Activated CD8-positive, alpha-beta memory T cell treated with anti-CD3 and anti-CD28 coated beads, Interleukin-2, amount 50 U/mL, for 1 hour (primary cell): ENCODE data around the gene HECA.
"Not testable (repeated sequence)": the region's sequence is repeated elsewhere in the genome, so short reads cannot be mapped to it uniquely, and the experiment has no call there.

ENCODE experiments used
- DNase-seq: peaks from one replicate; pipeline ENCODE4 v3.0.0-alpha.2; 2020; ENCODE audit errors: extremely low read depth

Gene HECA

GRCh38 chr6:139135578-139136545 lies 982 bp downstream of the HECA start:
- no peak for DNase-seq

DNA sequence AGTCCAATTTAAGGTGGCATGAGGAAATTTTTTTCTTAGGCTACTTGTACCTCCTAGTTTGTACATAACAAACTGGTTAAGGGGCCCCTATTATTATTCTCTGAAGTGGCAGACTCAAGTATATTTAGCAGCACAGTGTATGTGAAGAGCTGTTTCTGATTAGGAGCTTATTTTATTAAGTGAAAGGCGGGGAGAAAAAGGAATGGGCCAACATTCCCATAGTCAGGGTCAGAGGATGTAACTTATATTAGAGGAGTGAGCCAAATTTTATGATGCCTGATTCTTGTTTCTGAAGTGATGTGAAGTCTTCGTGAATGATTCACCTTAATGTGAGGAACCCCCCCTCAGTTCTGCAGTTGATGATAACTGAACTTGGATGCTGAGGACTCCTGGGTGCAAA lies 2.8 kb downstream of the HECA start:
- DNase-seq = no peak

DNA sequence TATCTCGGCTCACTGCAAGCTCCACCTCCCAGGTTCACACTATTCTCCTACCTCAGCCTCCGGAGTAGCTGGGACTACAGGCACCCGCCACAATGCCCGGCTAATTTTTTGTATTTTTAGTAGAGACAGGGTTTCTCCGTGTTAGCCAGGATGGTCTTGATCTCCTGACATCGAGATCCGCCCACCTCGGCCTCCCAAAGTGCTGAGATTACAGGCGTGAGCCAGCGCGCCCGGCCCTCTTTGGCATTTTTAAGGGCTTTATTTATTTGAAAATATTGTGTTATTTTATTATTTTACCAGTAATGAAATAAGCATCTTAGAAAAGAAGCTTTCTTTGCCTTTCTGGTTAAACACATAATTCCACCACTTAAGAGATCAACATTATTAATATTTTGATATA lies 6.0 kb downstream of the HECA start:
- DNase-seq = not testable (repeated sequence)

GRCh38 chr6:139142262-139142661 lies 7.4 kb downstream of the HECA start:
- DNase-seq = no peak

- no peak for DNase-seq
Measured at GRCh38 chr6:139143111-139143510, 8.2 kb downstream of the HECA start.

DNA sequence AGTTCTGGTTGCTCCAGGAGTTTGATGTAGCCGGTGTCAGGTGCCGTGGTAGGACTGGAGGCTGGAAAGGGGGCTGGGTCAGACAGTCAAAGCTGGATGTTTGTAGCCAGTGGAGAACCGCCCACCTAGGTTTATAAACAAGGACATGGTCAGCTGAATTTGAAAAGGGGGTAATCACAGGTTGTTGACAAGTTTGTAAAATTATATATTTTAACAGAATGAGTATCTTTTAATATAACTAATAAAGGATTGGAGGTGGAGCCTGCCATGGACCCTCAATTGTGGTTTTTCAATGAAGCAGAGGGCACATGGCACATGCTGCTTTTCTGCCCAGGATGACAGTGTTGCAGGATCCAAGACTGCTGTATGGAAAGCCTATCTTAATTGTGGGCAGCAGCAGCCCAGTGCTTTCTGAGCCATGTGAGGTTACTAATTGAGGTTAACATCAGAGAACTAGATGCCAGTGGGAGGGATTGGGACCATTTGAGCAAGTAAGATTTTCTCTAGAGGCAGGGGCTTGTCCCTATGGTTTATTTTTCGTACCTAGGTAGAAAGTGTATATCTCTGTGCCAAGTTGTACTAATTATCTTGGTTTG lies 9.7 kb downstream of the HECA start:
- no peak for DNase-seq

DNA sequence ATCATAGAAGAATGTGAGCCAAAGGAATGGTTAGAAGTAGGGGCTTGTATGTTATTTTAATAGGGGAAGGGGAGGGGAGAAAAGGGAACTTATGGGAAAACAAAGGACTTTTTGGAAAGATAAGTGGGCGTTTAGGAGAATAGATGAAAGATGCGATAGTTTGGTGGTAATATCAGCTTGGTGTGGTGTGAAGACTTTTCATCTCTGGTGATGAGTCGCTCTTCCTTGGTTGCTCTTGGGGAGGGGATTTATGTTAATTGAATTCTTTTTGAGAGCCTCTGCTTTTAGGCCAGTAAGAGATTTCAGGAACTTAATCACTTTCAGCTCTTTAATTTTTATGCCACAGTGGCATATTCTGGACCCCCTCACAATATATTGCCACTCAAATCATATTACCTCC lies 10.8 kb downstream of the HECA start:
- DNase-seq = no peak

- no peak for DNase-seq
Measured at GRCh38 chr6:139146317-139146726, 11.4 kb downstream of the HECA start.

DNA sequence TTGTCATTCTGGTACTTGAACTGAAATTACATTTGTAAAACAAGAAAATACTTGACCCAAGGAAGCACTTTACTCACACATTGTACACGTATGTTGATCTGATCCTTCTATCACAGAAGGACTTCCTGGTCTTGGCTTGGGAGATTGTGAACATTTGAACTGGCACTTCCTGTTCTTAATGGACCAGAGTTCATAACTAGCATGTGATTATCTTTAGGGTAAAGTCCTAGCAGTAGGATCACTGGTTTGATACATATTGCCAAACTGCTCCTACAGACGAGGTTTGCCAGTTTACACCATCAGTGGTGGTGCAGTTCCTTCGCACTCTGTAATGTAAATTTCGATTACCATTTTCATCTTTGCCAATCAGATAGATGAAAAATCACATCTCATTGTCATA lies 12.7 kb downstream of the HECA start:
- DNase-seq = no peak

- no peak for DNase-seq
Measured at GRCh38 chr6:139148557-139149235, 13.8 kb downstream of the HECA start.

DNA sequence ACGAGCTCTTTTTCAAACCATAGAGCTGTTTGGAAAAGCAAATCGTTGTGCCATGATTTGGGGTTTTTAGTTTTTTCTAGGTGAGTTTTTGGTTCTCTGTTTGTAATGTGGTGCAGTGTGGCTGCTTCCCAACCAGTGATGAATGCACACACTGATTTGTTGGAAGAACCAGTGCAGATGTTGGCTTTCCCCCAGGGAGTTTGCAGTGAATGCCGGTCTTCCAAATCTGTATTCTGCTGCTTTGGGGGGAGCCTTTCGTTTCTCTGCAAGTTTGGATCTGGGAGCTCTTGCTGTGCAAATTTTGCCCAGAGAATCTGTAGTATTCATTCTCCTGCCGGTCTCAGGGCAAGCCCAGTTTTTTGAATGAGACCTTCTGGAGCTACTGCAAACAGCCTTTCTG lies 14.5 kb downstream of the HECA start:
- DNase-seq = no peak

- no peak for DNase-seq
Measured at GRCh38 chr6:139150920-139151319, 16.0 kb downstream of the HECA start.

- DNase-seq = no peak
Measured at GRCh38 chr6:139151425-139152087, 16.7 kb downstream of the HECA start.

DNA sequence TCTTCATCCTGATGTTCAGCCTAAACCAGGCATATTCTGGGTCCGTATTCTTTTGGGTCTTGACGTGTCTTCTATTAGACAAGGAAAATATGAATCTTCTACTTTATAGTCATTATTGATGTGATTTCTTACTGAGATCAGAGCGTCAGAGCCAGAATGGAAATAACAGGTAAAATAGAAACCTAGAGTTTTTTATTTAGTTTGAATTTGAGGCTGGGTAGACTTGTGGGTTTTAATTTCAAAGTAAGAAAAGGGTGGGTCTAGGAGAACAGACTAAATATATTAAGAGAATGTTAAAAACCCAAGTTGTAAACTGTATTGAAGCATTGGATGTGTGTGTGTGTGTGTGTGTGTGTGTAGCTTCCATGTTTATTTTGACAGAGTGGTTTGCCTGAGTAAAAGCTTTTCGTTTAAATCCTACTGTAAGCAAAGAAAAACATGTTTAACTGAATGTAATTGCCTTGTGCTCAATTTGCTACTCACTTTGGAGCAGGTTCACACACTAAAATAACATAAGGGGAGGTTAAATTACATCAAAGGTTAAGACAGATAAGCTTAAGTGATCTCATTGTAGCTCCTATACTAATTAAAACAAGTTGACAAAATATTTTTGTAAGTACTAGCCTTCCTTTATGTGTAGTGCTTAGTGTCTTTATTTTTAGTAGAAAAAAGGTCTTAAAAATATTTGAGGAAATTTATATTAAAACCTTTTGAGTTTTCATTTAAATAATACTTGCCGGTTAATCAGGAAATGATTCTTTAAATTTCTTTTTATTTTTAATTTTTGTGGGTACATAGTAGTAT lies 17.4 kb downstream of the HECA start:
- DNase-seq = no peak

- DNase-seq = no peak
Measured at GRCh38 chr6:139152892-139153271, 18.0 kb downstream of the HECA start.

GRCh38 chr6:139153855-139154254 lies 19.0 kb downstream of the HECA start:
- no peak for DNase-seq

- no peak for DNase-seq
Measured at GRCh38 chr6:139154881-139155547, 20.1 kb downstream of the HECA start.

- no peak for DNase-seq
Measured at GRCh38 chr6:139156102-139156501, 21.2 kb downstream of the HECA start.

DNA sequence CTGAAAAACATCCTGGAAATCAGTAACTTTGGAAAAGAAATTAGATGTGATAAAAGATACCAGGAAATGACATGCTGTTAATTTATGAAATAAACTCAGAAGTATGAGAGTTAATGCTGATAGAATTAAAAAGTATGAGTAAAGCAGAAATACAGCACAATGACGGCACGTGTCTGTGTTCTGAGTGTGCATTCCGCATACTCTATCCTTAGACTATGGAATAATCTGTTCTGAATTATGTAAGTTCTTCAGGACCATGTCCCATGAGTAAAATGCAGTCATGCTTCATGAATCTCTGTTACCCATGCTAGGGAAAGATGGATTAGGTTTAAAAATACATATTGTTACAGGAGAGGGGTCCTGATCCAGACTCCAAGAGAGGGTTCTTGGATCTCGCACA lies 21.7 kb downstream of the HECA start:
- DNase-seq = no peak

GRCh38 chr6:139157086-139157485 lies 22.2 kb downstream of the HECA start:
- not testable (repeated sequence) for DNase-seq

DNA sequence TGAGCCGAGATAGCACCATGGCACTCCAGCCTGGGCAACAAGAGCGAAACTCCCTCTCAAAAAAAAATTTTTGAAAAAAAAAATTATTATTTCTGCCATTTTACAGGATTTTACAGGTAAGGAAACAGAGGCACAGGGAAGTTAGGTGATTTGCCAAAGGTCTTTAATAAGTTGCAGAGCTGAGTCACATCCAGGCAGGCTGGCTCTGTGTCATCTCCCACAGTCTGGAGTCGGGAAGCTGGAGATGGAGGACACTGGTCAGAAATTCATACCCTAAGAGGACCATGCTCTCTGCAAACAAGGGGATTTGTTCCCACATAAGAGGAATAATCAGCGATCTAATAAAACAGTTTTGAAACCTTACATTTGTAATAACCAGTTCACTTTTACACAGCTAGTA lies 24.1 kb downstream of the HECA start:
- DNase-seq = no peak
